D721Med (cell line): ENCODE data around the gene CFAP73.

Experiments used
- DNase-seq: peaks from one replicate; pipeline ENCODE4 v3.0.0; 2011; ENCODE audit warnings: low spot score; ENCODE audit not compliant: insufficient read length
- FAIRE-seq: peaks from 2 replicates; lab custom pipeline; 2011; peaks lifted over from hg19 to GRCh38; lab: Jason Lieb, UNC
- CTCF ChIP-seq: IDR thresholded peaks from 2 replicates; pipeline ENCODE4 v1.5.1; 2012; ENCODE audit warnings: mild to moderate bottlenecking, control low read depth; ENCODE audit not compliant: insufficient read depth; ENCODE audit errors: missing control alignments

The CFAP73 gene

GRCh38 chr12:113174461-113175384, 25.2 kb downstream of the CFAP73 start:
- peak; percentile 88 for DNase-seq
- peak; percentile 88 for TF ChIP-seq CTCF
- no peak for FAIRE-seq

DNA sequence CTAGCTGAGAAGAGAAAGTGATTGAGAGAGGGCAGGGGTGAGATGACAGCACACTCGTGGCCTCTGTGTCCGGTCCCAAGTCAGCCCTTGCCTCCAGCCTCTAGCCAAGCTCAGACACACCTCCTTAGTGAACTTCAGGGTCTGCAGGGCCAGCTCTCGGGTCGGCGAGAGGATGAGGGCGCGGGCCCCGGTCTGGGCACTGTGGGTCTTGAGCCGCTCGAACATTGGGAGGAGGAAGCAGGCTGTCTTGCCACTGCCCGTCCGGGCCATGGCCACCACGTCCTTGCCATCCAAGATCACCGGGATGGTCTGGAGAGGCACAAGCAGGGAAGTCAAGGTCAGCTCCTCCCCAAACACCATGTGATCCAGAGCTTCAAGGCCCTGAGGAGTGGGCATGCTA, 29.5 kb downstream of the CFAP73 start:
- DNase-seq (no peak), FAIRE-seq (no peak)
- TF ChIP-seq CTCF = no peak

DNA sequence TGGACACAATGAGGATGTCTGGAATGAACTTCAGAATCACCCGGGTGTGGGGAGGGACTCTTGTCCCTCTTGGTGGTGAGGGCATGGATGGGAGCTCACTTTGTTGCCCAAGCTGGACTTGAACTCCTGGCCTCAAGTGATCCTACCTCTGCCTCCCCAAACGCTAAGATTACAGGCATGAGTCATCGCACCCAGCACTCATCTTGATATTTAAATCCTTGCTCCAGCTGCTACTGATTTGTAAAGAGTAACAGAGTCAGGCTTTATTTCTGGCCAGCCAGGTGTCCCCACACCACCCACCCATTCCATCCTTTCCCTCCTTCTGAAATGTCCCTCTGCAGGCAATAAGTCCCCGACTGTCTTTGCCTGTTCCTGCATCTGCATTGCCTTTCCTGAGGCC, 30.8 kb downstream of the CFAP73 start:
- DNase-seq (no peak), FAIRE-seq (no peak)
- TF ChIP-seq CTCF = no peak

GRCh38 chr12:113181975-113182374, 32.5 kb downstream of the CFAP73 start:
- TF ChIP-seq CTCF = no peak
- no peak for FAIRE-seq
- no peak for DNase-seq

GRCh38 chr12:113183030-113183589, 33.6 kb downstream of the CFAP73 start:
- DNase-seq (no peak), FAIRE-seq (no peak)
- TF ChIP-seq CTCF = no peak

GRCh38 chr12:113184098-113184899, 34.8 kb downstream of the CFAP73 start:
- TF ChIP-seq CTCF = no peak
- no peak for FAIRE-seq
- DNase-seq = no peak
